Ovary (tissue), 9 donors: ENCODE measurements around the gene JCHAIN. TPM values are rescaled to one million over a fixed set of nuclear protein-coding genes. Genes with fewer than 3 reads are reported as not detected.
"Not testable (repeated sequence)": the region's sequence is repeated elsewhere in the genome, so short reads cannot be mapped to it uniquely, and the experiment has no call there.

Experiments
- DNase-seq, 5 donors: peaks; one replicate each; pipeline ENCODE4 v3.0.0-alpha.2; 2019 to 2020
- H3K27ac ChIP-seq, 2 donors: fragments of 200-600 bp; one replicate each; pipeline versions ENCODE4 v1.5.1 to v1.8.0; 2019 to 2022
- H3K27me3 ChIP-seq: fragments of 200-600 bp; one replicate; pipeline ENCODE4 v1.8.0; 2022
- H3K36me3 ChIP-seq: fragments of 200-600 bp; sonication (generic); one replicate; pipeline ENCODE4 v1.5.1; 2019
- H3K4me1 ChIP-seq: one replicate; pipeline ENCODE4 v1.8.1; 2013; ENCODE audit warnings: mild to moderate bottlenecking, moderate library complexity; ENCODE audit not compliant: insufficient read depth
- H3K4me3 ChIP-seq: fragments of 200-600 bp; sonication (generic); one replicate; pipeline ENCODE4 v1.5.1; 2017
- H3K9me3 ChIP-seq, 2 donors: fragments of 200-600 bp in 1 of 2; sonication (generic) in 1 of 2; one replicate each; pipeline versions ENCODE4 v1.5.1 to v1.8.1; 2013 to 2019; ENCODE audit warnings: mild to moderate bottlenecking in 1 of 2, moderate library complexity in 1 of 2
- EP300 ChIP-seq: sonication (generic); formaldehyde crosslinking; IDR thresholded peaks from one replicate; pipeline ENCODE4 v1.6.1; 2017; ENCODE audit warnings: antibody characterized with exemption
- POLR2A ChIP-seq: fragments of 450-650 bp; IDR thresholded peaks from one replicate; pipeline ENCODE4 v1.6.1; 2017; ENCODE audit warnings: antibody characterized with exemption, mild to moderate bottlenecking, moderate library complexity
- WGBS, 3 donors: extraction: QIAGEN DNeasy Blood & Tissue Kit in 1 of 3; methylation state at CpG; one replicate each; pipeline versions ENCODE4 v1.1.5 to v1.1.7; 2013 to 2017; 5-methylcytosine and 5-hydroxymethylcytosine counted together
- intact Hi-C, 4 donors: fragments of 100-400 bp; cut with DNase I; formaldehyde crosslinking; loops; one replicate each; pipeline versions ENCODE4 v1.11.0 to v1.15.1; 2022 to 2023
- polyA plus RNA-seq, 2 donors: library from polyadenylated mRNA; stranded (reverse); fragments of 200-250 nt in 1 of 2; fragments of 350-450 nt in 1 of 2; fragmentation: Illumina TruSeq in 1 of 2; extraction: RNeasy Lipid Tissue Mini Kit (QIAGEN cat#74804) in 1 of 2; gene quantifications; one replicate each; pipeline ENCODE4 v1.2.3, GENCODE V29; 2013 to 2014
- total RNA-seq, 7 donors: library from RNA; depleted of rRNA in 2 of 7; stranded (reverse); fragments of >200 nt in 2 of 7; fragmentation: NEBNext Ultra II Directional in 3 of 7; extraction: Animal tissue kit (Norgen Biotek cat#: 25700) in 3 of 7; gene quantifications; one replicate each; pipeline versions ENCODE4 v1.1.0 to v1.2.4, GENCODE V29; 2016 to 2023
- TF ChIP-seq, protein P1 (sequence below), 3 donors: fragments of 450-650 bp in 2 of 3; fragments of 200-600 bp in 1 of 3; IDR thresholded peaks; one replicate each; pipeline versions ENCODE4 v1.5.1 to v1.8.0; 2016 to 2022; ENCODE audit warnings: antibody characterized with exemption in 3 of 3, mild to moderate bottlenecking in 1 of 3
- donor health status: DM: no; HTN: no; CAD: no; lungs with moderate emphysema.
- donor health status: DM: no; HTN: no; CAD: no.
- donor health status: Bipolar disorder and iron deficiency.
- donor health status: DM: yes; HTN: yes; CAD: no.
- donor health status: DM: no; HTN: no; CAD: no.
- donor health status: DM: yes; HTN: yes; CAD: no.

The JCHAIN gene
- total and polyA plus RNA-seq, 9 donors = 1.4 to 93.0 (median 8.4) TPM

DNA sequence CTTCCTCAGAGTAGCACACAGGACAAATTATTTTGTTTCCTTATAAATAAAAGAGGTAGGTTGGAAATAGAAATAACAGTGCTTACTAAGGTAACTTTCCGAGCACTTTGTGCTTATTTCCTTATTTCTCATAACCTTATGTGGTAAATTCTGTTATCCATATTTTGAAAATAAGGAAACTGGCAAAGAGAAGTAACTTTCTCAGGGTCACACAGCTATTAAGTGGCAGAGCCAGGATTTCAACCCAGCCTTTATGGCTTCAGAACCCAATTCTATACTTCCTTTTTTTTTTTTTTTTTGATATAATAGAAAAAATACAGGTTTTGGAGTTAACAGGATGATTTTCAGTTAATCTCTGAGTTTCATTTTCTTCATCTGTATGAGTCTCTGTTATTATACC lies 25.4 kb upstream of the JCHAIN start:
- Histone ChIP-seq H3K27me3 (no peaks in the 10 kb centered on the region), H3K27ac (no peak overlapping the region), H3K4me1 (peaks cover 4% of the 10 kb centered on the region), H3K9me3 (no peaks in the 10 kb centered on the region), H3K4me3 (no peak overlapping the region), H3K36me3 (no peaks in the 10 kb centered on the region)
- 56 to 80% (median 60%) methylated on average over 1 of the region's 1 CpG for WGBS, 3 donors
- no peak for DNase-seq
- intact Hi-C loops = no loop called here
- TF ChIP-seq EP300 (no peak), POLR2A (no peak)
- TF ChIP-seq, protein P1, sequence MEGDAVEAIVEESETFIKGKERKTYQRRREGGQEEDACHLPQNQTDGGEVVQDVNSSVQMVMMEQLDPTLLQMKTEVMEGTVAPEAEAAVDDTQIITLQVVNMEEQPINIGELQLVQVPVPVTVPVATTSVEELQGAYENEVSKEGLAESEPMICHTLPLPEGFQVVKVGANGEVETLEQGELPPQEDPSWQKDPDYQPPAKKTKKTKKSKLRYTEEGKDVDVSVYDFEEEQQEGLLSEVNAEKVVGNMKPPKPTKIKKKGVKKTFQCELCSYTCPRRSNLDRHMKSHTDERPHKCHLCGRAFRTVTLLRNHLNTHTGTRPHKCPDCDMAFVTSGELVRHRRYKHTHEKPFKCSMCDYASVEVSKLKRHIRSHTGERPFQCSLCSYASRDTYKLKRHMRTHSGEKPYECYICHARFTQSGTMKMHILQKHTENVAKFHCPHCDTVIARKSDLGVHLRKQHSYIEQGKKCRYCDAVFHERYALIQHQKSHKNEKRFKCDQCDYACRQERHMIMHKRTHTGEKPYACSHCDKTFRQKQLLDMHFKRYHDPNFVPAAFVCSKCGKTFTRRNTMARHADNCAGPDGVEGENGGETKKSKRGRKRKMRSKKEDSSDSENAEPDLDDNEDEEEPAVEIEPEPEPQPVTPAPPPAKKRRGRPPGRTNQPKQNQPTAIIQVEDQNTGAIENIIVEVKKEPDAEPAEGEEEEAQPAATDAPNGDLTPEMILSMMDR (IDR thresholded peaks at IDR 0.05) = no peak

DNA sequence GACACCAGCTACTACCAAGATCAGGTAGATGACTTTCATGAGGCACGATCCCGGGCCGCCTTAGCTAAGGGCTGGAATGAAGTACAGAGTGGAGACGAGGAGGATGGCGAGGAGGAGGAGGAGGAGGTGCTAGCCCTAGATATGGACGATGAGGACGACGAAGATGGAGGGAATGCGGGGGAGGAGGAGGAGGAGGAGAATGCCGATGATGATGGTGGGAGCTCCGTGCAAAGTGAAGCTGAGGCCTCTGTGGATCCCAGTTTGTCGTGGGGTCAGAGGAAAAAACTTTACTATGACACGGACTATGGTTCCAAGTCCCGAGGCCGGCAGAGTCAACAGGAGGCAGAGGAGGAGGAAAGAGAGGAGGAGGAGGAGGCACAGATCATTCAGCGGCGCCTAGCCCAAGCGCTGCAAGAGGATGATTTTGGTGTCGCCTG lies 22.5 kb upstream of the JCHAIN start:
- intact Hi-C loops = loop anchor here in 1 of 4 donors (5.0 kb wide), 2 partner anchors 148 to 218 kb away; partner anchors contain the start of gene GRSF1
- Histone ChIP-seq H3K27ac (peak overlapping the region in 1 of 2 donors; percentile 90), H3K9me3 (no peaks in the 10 kb centered on the region), H3K4me3 (peak overlapping the region; percentile 83), H3K36me3 (no peaks in the 10 kb centered on the region), H3K27me3 (no peaks in the 10 kb centered on the region), H3K4me1 (peaks cover 4% of the 10 kb centered on the region)
- WGBS, 3 donors = 0 to 1% (median 1%) methylated on average over 19 of the region's 19 CpGs
- TF ChIP-seq EP300 = no peak
- TF ChIP-seq, protein P1 (IDR thresholded peaks at IDR 0.05) = no peak
- TF ChIP-seq POLR2A = no peak
- DNase-seq = no peak

DNA sequence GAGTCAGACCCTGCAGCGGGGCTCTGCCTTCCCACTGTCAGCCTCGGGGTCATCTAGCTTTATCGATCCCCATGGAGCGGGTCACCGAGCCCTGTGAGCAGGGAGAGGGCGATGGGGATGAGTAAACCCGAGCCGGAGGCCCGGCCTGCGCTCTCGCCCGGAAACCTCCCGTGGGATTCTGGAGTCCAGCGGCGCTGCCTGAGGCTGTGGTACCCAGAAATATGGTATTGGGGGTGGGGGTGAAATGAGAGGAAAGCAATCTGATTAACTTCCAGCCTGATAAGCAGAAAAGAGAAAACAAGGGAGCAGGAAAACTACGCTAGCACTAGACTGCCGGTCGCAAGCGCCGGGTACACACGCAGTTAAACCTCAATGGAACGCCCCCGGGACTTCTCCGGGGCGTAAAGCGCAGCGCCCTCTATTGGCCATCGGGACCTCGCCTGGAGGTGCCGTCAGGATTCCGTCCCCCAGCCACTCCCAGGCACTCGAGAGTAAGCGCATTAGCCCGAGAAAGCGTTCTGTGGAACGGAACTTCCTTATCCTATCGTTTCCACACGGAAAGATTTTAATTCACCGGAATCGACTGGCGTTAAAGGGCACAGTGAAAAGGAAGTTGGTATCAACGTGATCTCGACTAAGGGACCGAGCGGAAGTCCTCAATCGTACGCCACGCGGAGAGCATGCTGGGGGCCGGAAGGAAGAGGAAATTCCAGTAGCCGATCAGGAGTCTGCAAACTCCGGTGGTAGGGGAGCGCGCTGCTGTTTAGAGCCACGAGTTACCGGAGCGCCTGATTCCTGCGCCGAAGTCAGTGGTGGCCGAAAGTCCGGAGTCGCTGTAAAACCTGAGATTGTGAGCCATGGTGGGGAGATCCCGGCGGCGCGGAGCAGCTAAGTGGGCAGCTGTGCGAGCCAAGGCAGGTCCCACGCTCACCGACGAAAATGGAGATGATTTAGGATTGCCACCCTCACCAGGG lies 21.8 kb upstream of the JCHAIN start, which contains the start of gene UTP3:
TSS of gene UTP3 (plus strand) at position 712 of the 974 bp plus-strand sequence. CDS start at position 858, 146 bp downstream.
- no peaks in the 10 kb centered on the region for H3K27me3 ChIP-seq
- TF ChIP-seq EP300 (no peak), POLR2A (peak; percentile 74)
- TF ChIP-seq, protein P1 (IDR thresholded peaks at IDR 0.05) = peak; percentile 93 to 99 (median 94)
- H3K4me3 ChIP-seq = peak within 1 kb of the TSS; percentile 83
- peak within 1 kb of the TSS; percentile 74 to 90 for H3K27ac ChIP-seq
- peaks cover 4% of the 10 kb centered on the region for H3K4me1 ChIP-seq
- 0 to 1% (median 0%) methylated on average over 70 of the region's 70 CpGs for WGBS, 3 donors
- intact Hi-C loops = loop anchor here in 1 of 4 donors (5.0 kb wide), 2 partner anchors 149 to 219 kb away; partner anchors contain the start of gene GRSF1
- H3K36me3 ChIP-seq = no peaks in the 10 kb centered on the region
- no peaks in the 10 kb centered on the region for H3K9me3 ChIP-seq
- peak; percentile 96 to 98 (median 97) for DNase-seq

DNA sequence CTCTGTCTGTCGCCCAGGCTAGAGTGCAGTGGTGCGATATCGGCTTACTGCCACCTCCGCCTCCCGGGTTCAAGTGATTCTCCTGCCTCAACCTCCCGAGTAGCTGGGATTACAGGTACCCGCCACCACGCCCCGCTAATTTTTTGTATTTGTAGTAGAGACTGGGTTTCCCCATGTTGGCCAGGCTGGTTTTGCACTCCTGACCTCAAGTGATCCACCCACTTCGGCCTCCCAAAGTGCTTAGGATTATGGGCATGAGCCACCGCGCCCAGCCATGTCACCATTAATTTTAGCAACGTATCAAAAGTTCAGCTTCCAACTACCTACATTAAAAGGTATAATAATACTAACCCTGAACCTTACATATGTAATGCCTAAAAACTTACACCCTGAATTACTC lies 21.1 kb upstream of the JCHAIN start:
- no peaks in the 10 kb centered on the region for H3K9me3 ChIP-seq
- peak overlapping the region; percentile 83 for H3K4me3 ChIP-seq
- peaks cover 4% of the 10 kb centered on the region for H3K4me1 ChIP-seq
- whole genome bisulfite sequencing, 3 donors = 69 to 73% (median 70%) methylated on average over 13 of the region's 13 CpGs
- DNase-seq = peak; percentile 16 to 49 (median 41)
- intact Hi-C loops = loop anchor here in 1 of 4 donors (5.0 kb wide), 2 partner anchors 150 to 220 kb away; partner anchors contain the start of gene GRSF1
- TF ChIP-seq, protein P1 (IDR thresholded peaks at IDR 0.05) = no peak
- TF ChIP-seq EP300 (no peak), POLR2A (no peak)
- H3K36me3 ChIP-seq = no peaks in the 10 kb centered on the region
- H3K27ac ChIP-seq = peak overlapping the region; percentile 74 to 90
- no peaks in the 10 kb centered on the region for H3K27me3 ChIP-seq

DNA sequence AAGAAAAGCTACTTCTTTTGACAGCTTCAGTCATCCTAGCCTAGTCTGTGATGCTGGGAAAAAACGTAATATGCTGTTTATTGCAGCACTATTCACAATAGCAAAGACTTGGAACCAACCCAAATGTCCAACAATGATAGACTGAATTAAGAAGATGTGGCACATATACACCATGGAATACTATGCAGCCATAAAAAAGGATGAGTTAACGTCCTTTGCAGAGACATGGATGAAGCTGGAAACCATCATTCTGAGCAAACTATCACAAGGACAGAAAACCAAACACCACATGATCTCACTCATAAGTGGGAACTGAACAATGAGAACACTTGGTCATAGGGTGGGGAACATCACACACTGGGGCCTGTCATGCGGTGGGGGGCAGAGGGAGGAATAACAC lies 15.8 kb upstream of the JCHAIN start:
- intact Hi-C loops, DNase-seq: not testable (repeated sequence)
- WGBS, 3 donors = 74 to 82% (median 80%) methylated on average over 3 of the region's 3 CpGs

More for the DNA sequence above, 15.8 kb upstream of the JCHAIN start:
- H3K27ac ChIP-seq, H3K27me3 ChIP-seq, H3K4me1 ChIP-seq, H3K9me3 ChIP-seq, H3K4me3 ChIP-seq, H3K36me3 ChIP-seq: not testable (repeated sequence)
